GM18505 (cell line): ENCODE measurements around the gene FAM186B.

ENCODE experiments used
- ATAC-seq: cut with Tn5 transposase; IDR thresholded peaks from one replicate; pipeline ENCODE4 v1.9.1; 2021; ENCODE audit not compliant: unreplicated experiment
- POLR2A ChIP-seq: IDR thresholded peaks from 4 replicates; pipeline ENCODE4 v1.6.1; 2011; ENCODE audit warnings: borderline replicate concordance; ENCODE audit not compliant: insufficient read depth, insufficient read length; ENCODE audit errors: extremely low read depth

The FAM186B gene

DNA sequence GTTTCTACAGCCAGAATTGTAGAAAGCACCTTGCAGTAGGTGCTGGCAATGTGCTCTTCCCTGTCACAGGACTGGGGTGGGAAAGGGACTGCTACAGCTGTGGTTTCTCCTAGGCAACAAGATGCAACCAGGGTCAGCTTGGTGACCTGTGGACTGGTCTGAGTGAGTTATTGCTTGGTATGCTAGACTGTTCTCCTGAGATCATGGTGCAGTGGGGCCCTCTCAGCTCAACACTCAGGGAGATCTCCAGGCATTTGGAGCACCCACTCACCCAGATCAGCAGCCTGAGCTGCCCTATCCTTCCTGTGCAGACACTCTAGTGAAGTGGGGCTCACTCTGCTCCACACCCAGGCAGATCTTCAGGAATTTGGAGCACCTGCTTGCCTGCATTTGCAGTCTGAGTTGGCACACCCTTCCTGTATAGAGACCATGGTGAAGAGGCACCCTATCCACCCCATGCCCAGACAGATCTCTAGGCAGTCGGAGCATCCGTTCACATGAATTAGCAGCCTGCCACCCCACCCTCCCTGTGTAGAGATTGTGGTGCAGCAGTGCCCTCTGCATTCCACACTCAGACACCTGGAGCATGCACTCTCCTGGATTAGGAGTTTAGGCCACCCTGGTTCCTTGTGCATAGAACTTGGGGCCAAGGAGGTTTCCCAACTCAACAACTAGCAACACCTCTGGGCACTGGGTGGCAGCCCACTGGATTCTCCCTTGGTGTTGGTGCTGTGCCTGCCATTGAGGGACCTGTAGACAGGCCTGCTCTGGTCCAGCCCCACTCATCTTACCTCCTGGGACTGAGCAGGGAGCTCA is 3.8 kb upstream of the FAM186B start:
- no peak for ATAC-seq
- TF ChIP-seq POLR2A, result no peak

DNA sequence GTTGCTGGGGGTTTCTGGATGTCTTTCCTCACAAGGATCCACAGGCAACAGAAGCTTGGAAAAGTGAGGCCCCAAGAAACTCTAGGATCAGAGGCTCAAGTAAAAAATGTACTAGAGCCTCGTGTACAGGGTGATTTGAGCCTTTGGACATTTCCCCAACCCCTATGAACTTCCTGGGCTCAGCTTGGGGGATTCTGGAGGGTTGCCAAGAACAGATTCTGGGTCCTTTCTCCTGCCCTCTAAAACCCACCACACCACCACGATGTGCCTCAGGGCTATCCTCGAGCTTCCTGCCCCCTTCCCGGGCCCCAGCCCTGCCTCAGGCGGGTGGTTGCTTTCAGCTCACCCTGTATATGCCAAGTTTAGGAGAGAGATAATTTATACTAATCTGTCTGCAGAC is 583 bp downstream of the FAM186B start:
- no peak for ATAC-seq
- TF ChIP-seq POLR2A, result no peak

DNA sequence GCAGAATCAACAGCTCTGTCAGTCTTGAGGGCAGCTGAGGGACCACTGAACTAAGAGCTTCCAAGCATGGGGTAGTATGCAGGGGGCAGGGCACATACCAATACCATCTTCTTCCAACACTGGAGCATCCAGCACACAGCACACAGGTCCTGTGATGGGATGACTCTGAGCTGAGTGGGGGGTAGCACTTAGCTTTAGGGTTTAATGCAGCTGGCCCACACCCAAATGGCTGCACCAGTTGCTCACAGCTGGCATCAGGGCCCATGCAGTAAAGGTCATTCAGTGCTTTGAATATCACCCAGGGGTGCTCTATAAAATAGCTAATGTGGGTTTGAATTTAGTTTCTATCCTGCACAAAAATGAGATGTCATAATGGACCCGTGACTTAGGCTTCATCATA is 1.7 kb downstream of the FAM186B start:
- no peak for TF ChIP-seq POLR2A
- no peak for ATAC-seq

DNA sequence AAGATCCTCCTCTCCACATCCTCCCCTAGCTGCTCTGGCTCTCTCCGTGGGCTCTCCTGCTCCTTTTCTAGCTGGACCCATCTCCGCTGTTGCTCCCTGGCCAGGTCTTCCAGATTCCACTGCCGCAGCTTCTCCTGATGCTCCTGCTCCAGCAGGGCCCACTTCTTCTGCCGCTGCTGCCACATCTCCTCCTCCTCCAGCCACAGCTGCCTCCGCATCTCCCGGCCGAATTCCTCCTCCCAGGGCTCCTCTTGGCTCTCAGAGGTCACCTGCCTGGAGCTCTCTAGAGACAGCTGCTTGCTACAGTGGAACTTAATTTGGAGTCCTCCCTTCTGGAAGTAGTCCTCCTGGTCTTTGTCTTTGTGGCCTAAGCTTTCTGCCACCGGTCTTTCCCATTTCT is 5.5 kb downstream of the FAM186B start:
- ATAC-seq, result no peak

DNA sequence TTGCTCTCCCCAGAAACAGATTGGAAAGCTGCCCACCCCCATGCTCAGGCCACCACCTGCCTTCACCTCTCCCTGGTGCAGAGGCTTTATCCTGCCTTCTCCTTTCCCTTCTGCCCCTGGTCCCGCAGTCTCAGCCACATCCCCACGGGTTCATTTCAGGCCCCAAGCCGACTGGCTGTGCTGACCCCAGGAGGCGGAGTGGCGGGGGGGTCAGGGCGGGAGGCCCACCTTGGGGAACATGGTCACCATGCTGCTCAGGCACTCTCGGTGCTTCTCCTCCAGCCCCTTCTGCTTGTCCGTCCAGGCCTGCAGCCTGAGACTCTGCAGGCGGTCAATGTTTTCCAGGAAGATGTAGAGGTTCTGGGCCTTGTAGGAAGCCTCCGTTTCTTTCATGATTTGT is 6.9 kb downstream of the FAM186B start:
- ATAC-seq, result no peak
- no peak for TF ChIP-seq POLR2A

More for the DNA sequence above, 5.5 kb downstream of the FAM186B start:
- no peak for TF ChIP-seq POLR2A

DNA sequence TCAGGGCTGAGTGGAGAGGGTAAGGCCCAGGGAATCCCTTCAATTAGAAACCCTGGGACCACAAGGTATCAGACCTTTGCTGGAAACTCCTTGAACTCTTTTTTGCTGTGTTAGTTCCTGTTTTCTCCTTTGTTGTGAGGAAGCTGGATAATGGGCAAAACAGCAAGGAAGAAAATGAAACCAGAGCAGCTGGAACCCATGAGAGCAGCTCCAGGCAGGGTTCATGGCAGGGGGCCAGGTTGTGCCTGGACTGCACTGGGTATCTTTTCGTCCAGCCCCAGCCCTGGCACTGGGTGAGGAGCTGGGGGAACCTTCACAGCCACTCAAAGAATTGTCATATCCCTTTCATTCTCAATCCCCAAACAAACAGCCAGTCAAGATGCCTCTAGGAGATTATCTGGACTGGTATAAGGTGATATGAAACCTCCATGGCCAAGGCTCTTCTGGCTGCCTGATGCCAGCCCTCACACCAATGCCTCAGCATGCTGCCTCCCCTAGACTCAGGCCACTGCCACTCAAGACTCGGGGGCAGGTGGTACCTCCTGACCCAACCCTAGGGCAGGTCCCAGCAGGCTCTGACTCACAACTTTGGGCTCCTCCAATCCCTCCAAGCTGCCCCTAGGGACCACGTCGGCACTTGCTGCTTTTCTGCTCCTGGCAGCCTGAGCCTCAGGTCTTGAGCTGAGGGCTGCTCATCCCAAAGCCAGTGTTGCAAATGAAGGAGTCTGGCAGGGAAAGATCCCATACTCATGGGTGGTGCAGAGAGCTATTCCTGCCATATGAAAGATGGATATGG is 16.5 kb downstream of the FAM186B start:
- ATAC-seq, result no peak

DNA sequence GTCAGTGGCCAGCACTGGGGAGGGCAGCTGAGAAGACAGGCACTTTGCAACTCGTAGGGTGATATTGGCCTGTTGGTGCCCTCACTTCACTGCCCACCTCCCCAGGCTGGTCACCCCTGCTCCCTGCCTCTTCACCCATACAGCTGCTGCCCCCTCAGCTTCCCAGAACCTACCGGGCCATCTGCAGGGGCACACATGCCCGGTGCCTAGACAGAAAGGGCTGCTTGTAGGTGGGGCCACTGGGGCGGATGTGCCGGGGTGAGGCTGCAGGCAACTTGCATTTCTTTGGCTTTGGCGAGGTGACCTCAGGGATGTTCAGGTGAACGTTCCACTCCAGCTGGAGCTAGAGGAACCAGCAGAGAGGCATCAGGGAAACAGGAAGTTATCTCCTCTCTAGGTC is 17.2 kb downstream of the FAM186B start:
- ATAC-seq, result no peak
- TF ChIP-seq POLR2A, result no peak

More for the DNA sequence above, 16.5 kb downstream of the FAM186B start:
- TF ChIP-seq POLR2A, result no peak

DNA sequence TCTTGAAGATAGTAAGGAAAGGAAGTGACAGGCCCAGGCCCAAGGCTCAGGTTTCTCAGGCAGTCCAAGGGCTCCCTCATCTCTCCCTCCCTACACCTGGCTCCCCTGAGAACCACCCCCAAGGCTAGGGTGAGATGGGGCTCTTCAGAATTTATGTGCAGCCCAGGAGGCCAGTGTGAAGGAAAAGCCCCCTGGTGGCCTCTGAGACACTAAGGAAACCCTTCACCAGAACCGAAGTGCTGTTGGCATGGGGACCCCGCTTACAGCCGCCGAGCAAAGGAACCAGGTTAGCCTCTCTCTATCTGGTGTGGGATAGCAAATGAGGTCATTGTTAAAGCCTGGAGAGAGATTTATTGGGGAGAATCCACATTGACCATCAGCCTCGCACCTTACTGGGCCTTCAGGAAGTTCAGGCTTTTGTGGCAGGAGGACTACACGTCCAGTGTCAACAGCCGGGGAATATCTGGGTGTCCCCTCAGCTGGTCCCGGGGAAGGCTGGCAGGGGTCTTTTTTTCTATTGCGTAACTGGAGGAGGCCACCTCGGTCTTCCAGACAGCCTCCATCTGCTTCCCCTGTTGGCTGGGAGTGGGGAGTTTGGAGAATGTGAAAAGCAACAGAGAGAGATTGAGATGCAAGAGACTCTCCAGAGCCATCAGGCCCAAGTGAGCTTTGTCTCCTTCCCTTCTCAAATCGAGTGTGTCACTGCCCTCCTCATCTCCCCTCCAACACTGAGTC is 18.1 kb downstream of the FAM186B start:
- TF ChIP-seq POLR2A, result no peak
- no peak for ATAC-seq

DNA sequence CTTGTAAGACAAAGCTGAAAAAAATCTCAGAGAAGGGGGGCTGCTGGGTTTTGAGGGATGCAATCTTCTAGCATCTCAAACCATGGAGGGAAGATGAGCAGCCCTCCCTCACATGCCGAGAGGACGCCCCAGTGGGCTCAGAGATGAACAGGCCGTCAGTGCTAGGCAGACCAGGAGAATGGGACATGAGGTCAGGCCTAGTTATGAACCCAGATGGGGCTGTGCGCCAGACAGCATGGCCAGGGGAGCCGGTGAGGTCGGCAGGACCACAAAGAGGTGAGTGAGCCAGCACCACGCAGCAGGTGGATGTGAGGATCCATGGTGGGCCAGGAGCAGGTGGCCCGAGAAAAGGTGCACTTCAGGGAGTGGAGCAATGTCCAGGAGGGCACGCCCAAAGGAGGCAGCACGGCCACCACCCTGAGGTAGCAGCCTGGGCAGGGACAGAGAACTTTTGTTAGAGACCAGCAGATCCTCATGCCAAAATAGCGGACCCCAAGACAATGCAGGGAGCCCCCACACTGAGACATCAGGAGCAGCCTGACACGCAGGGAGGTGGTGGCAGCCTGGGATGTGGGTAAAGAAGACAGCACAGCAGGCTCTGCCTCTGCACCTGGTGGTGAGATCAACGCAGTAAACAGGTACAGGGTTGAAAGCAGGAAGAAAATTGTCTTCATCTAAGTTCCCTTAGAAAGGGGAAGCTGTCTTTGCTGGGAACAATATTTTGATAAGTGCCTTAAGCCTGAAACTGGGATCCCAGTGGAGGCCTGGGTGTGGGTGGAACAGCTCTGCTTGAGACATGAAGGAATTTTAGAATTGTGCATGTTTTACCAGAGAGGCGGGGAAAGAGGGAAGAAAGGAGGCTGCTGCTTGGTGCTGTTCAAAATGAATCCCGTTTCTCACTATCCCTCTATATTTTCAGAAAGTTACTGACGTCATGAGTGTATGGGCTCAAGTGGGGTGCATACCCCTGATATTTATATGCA is 19.7 kb downstream of the FAM186B start:
- no peak for ATAC-seq
- no peak for TF ChIP-seq POLR2A

DNA sequence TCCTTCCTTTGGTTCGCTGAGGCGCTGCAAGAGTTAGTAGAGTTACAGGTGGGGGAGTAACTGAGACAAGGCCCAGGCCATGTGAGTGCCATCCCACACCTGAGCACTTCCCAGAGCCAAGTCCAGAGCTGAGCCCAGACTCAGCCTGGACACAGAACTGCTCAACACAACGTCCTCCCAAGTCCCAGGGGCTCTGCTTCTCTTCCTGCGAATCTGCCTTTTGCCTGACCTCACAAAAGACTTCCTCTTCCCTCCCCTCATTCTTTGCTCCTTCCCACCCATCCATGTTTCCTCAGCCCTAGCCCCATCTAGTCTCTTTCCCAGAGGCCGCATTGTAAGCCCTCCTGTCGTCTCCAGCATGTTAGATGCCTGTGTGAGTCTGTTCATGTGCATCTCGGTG is 20.8 kb downstream of the FAM186B start:
- ATAC-seq, result no peak
- no peak for TF ChIP-seq POLR2A

DNA sequence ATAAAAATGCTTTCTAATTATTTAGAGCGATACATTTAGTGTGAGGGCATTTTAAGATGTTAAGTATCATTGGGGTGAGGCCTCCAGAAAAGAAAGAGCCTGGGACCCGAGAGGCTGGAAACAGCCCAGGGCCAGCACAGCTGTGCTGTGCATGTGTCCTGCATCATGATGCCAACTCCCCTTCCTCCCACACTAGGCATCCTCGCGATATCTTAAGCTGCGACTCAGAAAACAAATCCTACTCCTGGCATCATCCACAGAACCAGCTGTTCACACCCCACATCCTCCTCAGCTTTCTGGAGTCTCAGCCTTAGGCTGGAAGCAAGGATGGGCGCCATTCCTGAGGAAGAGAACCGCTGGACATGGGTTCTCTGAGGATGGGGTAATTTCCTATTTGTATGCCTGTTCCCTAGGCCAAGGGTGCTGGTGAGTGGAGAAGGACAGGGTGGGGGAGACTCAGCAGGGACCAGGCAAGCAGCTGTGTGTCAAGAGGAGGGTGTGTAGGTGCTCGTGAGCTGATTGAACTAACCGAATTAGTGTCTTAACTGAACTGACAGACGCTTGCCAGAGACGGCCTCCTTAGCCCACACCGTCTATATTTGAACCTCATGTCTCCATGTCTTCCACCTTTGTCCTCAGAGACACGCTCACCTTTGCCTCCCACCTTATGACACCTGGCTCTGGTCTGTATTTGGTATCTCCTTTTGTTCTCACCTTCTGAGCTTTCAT is 21.9 kb downstream of the FAM186B start:
- no peak for TF ChIP-seq POLR2A
- ATAC-seq, result no peak

DNA sequence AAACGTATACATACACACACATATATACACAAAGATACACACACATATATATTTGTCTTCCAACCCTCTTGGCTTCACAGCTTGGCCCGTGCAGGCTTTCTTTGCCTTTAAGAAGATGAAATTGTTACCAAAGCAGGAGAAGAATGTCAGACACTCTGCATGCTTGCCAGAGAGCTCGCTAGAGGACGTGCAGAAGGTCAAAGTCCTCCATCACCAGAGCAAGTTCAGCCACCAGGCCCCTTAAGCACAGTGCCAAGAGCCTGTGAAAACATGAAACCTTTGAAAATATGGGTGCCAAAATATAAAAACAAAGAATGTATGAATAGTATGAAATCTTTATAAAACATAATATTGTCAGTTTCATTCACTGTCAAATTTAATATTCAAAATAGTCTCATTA is 22.6 kb downstream of the FAM186B start:
- no peak for TF ChIP-seq POLR2A
- no peak for ATAC-seq
